HG03439 (cell line): ENCODE data around the gene SPATC1L.

Experiments
- ATAC-seq: cut with Tn5 transposase; IDR thresholded peaks from one replicate; pipeline ENCODE4 v1.9.1; 2021; ENCODE audit warnings: mild to moderate bottlenecking, moderate library complexity; ENCODE audit not compliant: unreplicated experiment

The SPATC1L gene

GRCh38 chr21:46122758-46123683 lies 61.2 kb downstream of the SPATC1L start:
- no peak for ATAC-seq

GRCh38 chr21:46122237-46122671 lies 62.0 kb downstream of the SPATC1L start:
- ATAC-seq: no peak

DNA sequence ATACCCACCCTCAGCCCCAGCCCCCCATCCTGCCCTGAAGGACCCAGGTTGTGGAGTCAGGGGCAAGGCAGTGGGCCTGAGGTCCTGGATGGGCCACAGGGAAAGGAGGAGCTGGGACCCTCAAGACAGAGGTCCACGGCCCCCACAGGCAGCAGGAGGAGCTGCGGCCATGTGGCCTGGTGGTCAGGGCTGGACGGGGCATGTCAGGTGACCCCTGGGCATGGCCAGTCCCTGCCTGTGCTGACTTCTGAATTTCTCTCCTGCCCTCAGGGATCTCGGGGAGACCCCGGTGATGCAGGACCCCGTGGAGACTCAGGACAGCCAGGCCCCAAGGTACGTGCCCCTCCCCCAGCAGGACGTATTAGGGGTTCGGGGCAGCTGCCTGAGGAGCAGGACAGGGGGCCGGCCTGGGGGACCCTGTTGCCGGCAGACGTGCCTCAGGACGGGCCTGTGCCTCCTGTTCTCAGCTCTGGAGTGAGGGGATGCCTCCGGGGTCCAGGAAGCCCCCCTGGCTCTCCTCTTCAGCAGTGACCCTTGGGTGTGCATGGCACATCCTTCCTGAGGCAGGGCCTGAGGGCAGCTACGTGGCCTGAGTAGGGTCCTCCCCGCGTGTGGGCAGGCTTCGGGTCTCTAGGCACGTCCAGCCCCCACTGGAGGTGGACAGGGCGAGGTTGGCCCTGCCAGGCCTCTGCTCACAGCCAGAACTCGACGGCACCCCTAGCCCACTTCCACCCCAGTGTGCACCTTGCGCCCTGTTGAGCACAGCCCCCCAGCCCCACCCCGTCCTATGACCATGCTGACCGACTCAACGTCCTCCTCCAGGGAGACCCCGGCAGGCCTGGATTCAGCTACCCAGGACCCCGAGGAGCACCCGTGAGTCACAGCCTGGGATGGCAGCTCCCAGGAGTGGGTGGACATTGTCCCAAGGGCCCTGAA lies 62.7 kb downstream of the SPATC1L start:
- no peak for ATAC-seq

DNA sequence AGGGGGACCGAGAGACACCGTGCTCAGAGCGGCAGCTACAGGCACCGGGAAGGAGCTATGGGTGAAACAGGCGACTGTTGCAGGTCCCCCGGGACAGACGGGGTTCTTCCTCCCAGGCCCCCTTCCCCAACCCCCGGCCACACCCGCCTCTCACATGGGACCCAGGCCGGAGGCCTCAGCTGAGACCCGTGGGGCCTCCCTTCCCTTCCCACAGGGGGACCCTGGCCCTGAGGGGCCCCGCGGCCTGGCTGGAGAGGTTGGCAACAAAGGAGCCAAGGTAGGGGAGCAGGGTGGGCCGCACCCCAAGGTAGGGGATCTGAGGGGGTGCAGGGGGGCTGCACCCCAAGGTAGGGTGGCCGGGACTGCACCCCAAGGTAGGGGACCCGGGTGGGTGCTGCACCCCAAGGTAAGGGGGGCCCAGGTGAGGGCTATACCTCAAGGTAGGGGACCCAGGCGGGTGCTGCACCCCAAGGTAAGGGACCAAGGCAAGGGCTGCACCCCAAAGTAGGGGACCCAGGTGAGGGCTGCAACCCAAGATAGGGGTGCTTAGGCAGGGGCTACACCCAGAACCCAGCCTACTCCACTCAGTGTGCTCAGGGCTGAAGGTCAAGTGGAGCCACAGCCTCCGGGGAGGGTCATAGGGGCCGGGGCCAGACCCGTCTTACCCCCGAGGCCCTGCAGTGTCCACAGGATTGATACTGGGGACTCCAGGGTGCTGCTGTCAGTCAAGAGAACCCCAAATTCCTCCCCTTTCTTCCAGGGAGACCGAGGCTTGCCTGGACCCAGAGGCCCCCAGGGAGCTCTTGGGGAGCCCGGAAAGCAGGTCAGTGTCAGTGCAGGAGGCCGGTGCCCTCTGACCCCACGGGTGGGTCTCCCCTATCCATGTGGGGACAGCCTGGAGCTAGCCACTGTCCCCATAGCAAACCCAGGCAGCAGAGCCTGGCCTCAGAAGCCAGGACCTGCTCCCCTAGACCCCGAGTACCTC lies 63.7 kb downstream of the SPATC1L start:
- ATAC-seq: no peak

GRCh38 chr21:46119637-46120271 lies 64.5 kb downstream of the SPATC1L start:
- ATAC-seq: no peak

- no peak for ATAC-seq
Measured at GRCh38 chr21:46119144-46119636, 65.1 kb downstream of the SPATC1L start.

DNA sequence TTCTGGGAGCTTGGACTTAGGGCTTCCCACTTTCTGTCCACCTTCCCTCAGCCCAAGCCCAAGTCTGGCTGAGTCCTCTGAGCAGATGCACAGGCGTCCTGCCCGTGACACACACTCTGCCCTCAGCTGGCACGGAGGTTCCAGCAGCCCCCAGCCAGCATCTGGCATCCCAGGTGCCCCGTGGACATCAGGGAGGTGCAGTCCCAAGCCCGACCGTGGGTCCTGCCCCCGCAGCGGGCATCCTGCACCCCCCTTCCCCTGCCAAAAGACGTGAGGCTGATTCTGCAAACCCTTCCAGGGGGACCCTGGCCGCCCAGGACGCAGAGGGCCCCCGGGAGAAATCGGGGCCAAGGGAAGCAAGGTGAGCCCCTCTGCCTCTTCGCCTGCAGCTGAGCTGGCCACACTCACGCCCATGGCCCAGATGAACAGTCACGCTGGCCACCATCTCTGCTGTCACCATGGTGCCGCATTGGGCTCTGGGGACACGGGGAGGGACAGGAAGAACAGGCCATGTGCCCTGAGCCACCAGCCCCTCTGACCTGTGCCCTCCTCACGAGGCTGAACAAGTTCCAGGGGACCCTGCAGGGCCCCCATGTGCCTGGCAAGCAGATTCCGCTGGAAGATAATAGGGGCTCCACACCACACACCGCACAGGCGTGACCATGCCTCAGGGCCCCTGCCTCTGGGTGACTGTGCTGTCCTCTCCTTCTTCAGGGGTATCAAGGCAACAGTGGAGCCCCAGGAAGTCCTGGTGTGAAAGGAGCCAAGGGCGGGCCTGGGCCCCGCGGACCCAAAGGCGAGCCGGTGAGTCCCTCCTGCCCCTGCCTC lies 65.7 kb downstream of the SPATC1L start:
- no peak for ATAC-seq

DNA sequence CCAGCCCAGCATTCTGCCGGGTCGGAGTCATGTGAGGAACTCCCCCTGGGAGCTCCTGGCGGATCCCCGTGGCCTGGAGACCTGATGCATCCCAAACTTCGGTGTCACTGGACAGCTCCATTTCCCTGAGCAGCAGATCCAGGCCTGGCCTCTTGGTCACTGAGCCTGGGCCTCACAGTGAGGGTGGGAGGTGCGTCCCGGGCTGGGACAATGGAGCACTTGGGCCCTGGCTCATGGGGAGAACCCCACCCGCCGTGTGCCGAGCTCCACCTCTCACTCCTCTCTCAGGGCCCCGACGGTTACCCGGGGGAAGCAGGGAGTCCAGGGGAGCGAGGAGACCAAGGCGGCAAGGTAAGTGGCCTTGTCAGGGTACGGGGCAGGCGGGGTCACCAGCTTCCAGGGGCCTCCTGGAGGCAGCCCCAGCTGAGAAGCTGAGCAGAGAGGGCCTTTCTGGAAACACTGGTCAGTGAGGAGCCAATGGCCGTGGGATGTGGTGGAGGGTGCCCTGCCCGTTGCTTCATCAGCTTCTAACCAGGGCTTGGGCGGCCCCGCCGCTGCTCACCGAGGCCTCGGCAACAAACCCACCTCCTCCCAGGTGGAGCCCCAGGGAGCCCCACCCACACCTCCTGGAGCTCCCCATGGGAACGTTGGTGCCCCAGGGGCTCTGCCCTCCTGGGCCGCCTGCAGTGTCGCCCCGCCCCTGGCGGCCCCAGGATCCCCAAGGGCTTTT lies 66.5 kb downstream of the SPATC1L start:
- no peak for ATAC-seq

GRCh38 chr21:46116776-46117585 lies 67.3 kb downstream of the SPATC1L start:
- no peak for ATAC-seq

DNA sequence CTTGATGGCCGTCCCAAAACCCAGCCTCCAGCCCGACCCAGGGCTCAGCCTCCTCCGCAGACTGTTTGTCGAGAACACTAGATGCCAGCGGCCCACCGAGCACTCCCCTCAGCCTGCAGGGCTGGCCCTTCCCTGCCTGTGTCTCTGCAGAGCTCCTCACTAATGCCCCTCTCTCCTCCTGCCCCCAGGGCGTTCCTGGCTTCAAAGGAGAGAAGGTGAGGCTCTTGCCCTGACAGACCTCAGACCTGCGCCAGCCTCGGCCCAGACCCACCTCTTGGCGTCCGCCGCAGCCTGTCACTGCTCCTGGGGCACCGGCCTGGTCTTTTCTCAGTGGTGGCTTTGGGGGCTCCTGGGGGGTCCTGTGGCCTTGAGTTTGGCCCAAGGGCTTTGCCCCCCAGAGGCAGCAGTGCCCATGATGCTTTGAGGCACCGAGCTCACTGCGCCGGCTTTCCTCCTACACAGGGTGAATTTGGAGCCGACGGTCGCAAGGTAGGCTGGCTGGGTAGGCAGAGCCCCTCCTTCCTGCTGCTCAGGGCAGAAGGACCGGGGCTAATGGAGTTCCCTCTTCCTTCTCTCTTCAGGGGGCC lies 68.0 kb downstream of the SPATC1L start:
- ATAC-seq: no peak

- ATAC-seq: no peak
Measured at GRCh38 chr21:46115441-46116188, 68.6 kb downstream of the SPATC1L start.

DNA sequence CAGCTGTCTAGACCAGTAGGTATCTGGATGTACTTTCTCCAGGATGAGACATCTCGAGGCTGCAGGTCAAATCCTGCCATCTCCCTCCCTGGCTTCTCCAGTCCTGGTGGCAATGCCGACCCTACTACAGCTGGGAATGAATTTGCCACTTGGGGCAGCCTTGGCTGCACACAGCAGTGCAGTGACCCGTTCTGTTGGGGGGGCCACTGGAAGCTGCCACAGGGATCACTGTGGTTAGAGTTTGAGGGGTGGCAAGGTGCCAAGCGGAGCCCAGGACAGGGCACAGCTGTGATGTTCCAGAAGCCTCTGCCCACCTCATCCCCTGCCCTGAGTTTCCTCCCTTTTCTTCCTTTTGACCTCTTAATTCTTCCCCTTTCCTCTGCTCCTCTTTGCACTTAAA lies 69.3 kb downstream of the SPATC1L start:
- no peak for ATAC-seq

DNA sequence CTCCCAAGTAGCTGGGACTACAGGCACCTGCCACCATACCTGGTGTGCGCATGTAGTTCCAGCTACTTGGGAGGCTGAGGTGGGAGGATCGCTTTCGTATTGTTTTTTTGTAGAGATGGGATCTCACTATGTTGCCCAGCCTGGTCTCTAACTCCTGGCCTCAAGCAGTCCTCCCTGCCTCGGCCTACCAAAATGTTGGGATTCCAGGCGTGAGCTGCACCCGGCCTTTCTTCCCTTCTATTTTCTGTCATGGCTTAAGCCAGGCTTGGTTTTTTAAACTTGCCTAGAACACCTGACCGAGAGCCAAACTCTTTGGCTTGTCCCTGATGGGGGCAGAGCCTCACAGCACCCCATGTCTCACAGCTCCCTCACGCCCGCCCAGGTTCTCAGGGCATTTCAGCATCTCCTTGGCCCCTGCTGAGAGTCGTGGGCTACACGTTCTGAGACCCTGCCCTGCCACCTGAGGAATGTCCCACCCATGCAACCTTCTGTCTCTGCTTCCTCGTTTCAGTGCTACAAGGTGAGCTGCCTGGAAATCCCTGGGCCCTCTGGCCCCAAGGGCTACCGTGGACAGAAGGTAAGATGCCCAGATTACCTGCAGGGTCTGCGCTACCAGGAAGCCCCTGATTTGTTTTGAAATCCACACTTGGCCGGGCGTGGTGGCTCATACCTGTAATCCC lies 70.6 kb downstream of the SPATC1L start:
- no peak for ATAC-seq

DNA sequence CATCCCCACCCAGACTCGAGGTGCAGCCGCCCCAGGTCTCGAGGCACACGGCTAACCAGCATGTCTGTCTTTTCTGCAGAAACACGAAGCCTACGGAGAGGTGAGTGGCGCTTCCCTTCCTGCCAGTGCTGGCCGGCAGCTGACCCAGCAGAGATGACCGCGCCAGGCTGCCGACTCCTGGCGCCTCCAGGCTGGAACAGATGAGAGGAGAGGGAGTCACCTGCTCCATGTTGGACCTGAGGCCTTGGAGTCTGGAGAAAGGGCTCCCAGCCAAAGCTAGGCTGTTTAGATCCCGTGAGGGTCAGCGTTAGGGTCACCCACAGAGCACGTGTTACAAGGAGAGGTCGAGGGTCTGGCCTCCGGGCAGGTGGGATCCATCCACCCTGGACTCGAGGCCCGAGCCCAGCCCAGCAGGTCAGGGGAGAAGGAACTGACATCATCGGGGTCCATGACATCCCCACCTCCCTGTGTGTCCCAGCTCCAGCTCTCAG lies 71.5 kb downstream of the SPATC1L start:
- ATAC-seq: no peak

DNA sequence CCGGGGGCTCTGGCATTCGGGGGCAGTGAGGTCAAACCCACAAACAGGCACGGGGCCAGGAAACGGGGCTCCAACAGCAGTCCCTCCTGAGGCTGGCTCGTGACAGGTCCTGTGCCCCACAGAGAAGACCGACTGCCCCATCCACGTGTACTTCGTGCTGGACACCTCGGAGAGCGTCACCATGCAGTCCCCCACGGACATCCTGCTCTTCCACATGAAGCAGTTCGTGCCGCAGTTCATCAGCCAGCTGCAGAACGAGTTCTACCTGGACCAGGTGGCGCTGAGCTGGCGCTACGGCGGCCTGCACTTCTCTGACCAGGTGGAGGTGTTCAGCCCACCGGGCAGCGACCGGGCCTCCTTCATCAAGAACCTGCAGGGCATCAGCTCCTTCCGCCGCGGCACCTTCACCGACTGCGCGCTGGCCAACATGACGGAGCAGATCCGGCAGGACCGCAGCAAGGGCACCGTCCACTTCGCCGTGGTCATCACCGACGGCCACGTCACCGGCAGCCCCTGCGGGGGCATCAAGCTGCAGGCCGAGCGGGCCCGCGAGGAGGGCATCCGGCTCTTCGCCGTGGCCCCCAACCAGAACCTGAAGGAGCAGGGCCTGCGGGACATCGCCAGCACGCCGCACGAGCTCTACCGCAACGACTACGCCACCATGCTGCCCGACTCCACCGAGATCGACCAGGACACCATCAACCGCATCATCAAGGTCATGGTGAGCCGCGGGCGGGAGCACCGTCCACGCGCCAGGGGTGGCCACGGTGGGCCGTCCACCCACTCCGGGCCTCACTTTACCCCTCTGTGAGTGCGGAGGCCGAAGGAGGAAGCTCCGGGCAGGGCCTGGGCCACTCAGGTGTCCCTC lies 72.2 kb downstream of the SPATC1L start:
- ATAC-seq: no peak
